NCI-H510A (cell line): ENCODE data around the gene PTPN22.
"Not testable (repeated sequence)": the region's sequence is repeated elsewhere in the genome, so short reads cannot be mapped to it uniquely, and the experiment has no call there.

Experiments
- DNase-seq: peaks from one replicate; lab custom pipeline; 2025; lab: John Stamatoyannopoulos, UW

Gene PTPN22

DNA sequence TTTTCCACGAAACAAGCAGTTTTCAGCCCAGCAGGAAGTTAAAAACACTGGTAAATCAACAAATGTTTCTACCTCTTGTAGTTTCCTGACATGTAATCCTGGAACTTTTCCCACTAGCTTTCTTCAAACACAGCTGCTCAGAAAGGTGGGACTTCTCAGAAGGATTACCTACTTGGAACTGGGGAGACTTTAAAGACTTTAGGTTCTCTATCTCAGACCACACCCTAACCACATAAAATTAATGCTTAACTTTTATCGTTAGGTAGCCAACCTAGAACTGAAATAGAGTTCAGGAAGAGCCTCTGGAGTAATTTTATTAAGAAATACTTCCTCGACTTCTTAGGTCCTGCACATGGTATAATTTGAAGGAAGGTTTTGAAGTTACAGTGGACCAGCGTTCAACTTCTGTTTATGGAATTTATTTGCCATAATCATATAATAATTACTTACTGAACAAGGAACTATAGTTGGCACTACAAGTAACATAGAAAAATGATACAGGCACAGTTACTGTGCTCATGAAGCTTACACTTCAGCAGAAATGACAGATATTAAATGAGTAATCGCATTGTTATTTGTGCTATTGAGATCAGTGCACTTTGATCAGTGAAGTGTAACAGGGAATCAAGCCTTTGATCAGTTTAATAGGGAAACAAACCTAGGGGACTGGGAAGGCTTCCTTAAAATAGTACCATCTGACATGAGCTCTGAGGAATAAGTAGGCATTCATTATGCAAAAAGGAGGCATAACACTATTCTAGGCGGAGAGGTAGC lies 16.1 kb upstream of the PTPN22 start, which contains the start of gene BCL2L15:
Gene BCL2L15 (minus strand): TSS at position 180 of the 774 bp plus-strand sequence. CDS start 206 bp downstream, outside the sequence.
- DNase-seq = no peak

DNA sequence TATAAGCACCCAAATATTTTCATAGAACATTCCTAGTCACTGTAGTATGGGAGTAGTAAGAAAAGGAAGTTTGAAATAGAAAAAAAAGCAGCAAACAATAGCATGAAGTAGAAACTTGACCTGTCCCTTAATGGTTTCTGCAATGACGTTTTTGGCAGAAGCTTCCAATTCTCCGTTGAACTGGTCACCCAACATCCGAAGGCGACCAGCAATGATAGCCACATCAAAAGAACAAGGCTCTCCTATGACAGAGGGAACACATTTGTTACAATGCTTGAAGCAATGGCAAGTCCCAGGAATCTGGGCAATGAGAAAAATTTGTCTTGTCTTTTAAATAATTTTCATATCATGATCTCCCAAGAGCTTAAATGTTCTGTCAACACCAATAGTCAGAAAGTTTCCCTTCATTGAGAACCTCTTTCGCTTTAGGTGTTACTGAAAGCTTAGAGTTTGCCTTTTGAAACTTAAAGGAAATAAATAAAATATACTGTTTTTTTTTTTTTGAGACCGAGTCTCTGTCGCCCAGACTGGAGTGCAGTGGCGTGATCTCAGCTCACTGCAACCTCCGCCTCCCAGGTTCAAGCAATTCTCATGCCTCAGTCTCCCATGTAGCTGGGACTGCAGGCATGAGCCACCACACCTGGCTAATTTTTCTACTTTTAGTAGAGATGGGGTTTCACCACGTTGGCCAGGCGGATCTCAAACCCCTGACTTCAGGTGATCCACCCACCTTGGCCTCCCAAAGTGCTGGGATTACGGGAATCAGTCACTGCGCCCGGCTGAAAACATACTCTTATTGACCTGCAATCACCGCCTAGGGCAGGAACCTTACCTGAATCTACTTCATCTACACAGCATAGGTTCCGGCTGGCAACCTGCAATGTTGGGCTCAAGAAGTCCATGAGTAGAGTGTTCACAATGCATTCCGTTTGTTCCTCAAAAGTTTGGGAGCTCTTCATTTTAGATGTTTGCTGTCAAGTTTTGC lies 15.2 kb upstream of the PTPN22 start:
- no peak for DNase-seq

DNA sequence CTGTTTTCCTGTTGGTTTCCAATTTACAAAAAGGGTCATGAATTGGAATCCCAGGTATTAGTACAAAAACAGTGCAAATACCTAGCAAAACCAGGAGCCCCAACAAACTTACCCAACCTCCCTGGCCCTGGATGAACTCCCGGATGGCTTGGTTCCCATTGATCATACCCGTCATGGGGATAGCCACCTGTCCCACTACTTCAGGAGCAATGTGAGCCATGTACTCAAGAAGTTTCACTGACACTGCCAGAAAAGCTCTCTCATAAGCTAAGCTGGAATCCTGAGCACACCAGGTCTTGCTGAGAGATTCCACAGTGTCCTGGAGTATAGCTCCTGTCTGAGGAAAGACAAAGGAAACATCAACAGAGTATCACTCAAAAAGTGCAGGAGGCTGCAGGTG lies 10.1 kb upstream of the PTPN22 start:
- no peak for DNase-seq

DNA sequence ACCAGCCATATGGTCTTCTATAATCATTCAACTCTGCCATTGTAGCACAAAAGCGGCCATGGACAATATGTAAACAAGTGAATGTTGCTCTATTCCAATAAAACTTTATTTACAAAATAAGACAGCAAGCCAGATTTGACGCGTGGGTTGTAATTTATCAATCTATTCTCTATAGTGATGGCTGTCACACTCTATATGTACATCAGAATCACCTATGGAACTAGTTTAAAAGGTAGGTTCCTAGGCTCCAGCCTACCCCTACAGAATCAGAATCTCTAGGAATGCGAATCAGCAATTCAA lies 8.2 kb upstream of the PTPN22 start:
- DNase-seq = no peak

- DNase-seq = no peak
Observed at GRCh38 chr1:113876176-113876575, 4.7 kb upstream of the PTPN22 start.

DNA sequence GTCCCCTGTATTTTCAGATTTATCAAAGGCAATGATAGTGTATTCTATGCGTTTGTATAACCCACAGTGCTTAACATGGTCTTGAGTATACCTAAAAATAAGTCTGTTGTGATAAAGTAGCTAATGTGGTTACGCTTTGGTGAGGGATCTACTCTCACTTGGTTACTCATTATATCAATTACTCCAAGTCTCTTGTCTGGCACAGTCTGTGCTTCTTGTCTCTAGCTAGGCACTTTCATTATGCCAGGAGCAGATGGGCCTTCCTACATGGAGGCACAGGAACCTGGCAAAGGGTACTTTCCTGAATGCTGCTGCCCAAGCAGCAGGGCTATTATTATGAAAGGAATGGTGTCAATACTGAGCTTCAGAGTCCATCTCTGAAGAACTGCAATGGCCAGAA lies 4.2 kb upstream of the PTPN22 start:
- no peak for DNase-seq

DNA sequence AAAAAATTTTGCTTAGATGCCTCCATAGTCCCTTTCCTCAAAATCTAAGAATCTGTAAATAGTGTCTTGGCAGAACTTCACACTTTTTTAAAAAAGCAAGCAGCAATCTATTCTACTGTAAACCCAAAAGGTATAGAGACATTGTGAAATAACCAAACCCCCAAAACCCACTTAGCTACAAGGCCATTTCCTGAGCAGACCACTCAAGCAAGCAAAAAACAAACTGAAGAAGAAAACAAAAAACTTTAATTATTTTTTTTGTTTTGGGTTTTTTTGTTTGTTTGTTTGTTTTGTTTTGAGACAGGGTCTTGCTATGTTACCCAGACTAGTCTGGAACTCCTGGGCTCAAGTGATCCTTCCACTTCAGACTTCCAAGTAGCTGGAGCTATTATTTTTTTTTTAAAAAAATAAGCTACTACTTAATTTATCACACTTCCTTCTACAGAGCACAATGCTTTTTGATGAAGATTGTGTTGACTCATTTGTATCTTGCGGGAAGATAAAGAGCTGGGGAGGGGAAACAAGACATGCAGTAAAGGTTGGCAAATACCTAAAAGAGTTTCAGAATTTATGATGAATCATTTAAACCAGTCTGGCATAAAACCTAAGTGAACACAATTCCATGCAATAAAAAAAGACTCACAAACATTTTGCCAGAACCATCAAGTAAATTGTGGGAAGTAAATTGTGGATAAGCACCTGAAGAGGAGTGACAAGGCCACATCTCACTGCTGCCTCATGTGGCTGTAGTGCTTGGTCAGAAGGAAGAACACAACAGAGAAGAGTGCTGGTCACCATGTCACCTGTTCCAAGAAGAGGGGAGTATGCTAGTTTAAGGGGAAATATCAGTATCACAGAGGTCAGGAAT lies 2.7 kb upstream of the PTPN22 start:
- no peak for DNase-seq

DNA sequence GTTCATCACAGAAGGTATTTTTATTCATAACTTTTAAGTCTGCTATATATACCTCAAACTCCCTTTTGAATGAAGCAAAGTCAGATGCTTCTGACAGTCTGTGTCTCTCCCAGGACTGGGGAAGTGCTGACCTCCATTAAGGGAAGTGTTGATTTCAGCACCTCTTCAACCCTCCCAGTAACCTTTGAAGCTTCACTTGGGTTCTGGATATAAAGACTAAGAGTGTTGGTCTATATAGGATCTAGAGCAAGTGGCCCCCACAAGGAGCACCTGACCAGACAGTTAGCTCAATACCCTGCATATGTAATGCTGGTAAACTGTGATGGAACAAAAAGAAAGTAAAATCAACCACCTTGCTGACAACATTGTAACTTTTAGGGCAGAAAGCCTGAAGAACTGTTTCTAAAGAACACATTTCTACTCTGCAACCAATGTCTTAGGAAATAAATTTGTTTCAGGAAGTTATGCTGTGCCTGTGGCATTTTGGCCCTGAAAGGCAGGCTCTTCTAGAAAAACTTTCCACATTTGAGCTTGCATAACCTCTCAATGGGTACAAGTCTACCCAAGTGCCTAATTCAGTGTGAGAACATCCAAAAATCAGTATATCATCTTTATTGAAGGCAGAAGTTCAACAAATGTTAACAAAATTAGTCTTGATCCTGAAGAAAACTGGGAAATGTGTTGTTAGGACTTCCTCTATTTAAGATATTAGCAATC lies 865 bp upstream of the PTPN22 start:
- DNase-seq = no peak

DNA sequence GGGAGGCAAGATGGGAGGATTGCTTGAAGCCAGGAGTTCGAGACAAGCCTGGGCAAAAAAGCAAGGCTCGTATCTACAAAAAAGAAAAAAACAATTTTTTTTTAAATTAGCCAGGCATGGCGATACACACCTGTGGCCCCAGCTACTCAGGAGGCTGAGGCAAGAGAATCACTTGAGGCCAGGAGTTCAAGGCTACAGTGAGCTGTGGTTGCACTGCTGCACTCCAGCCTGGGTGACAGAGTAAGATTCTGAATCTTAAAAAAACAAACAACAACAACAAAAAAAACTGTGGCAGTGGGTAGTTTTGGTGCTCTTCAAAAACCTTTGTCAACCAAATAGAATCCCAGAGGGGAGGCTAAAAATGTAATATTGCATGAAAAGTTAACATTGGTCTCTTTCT lies 734 bp downstream of the PTPN22 start:
- DNase-seq = no peak

GRCh38 chr1:113868387-113869083 lies 3.0 kb downstream of the PTPN22 start:
- no peak for DNase-seq

DNA sequence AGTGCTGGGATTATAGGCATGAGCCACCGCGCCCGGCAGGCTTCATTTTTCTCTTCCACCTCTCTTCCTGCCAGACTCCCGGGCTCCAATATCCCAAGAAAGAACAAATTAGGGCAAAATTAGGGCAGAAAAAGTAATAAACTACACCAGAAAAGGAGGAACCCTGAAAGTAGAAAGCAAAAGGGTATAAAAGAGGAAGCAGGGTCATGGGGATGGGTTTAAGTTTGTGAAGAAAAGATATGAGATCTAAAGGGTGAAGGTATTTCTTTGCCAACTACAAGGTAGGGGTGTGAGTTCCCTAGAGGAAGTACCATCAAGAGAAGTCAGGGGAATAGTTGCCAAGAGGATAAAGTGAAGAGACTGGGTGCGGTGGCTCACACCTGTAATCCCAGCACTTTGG lies 9.9 kb downstream of the PTPN22 start:
- no peak for DNase-seq

DNA sequence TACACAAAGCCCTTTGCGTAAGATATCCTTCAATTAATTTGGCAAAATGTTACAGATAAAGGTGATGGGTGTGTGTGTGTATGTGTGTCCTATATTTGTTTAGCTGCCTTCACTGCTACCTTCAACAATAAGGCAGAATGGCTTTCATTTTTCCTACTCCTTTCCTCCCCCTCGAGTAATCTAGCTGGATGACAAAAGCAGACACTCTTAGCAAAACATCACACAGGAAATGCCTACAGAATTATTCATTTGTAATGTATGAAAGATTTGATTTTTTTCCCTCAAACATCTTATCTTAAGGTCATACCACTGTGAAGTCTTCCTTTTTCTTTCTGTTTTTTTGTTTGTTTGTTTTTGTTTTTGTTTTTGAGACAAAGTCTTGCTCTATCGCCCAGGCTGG lies 10.6 kb downstream of the PTPN22 start:
- DNase-seq = no peak

DNA sequence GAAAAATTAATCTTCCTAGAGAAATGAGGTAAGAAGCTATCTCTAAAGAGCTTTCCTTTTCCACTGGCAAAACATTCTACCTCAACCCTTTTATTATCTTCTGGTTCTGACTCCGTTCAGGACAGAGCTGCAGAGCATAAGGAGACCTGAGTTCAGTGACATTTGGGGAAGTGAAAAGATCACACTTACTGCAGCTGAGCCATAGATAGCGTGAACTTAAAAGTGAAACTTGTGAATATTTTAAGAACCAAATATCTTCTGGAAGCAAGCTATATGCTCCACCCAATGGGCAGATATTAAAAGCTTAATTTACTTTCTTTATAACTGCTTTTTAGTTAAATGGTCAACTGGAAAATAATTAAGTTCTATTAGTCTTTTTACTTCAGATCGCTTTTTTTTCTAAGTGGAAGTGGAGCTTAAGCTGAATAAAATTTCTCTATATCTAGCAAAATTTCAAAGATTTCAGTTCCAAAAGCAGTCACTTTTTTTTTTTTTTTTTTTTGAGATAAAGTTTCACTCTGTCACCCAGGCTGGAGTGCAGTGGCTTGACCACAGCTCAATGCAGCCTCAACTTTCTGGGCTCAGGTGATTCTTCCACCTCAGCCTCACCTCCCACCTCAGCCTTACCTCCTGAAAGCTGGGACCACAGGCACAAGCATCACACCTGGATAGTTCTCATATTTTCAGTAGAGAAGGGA lies 11.9 kb downstream of the PTPN22 start:
- no peak for DNase-seq

DNA sequence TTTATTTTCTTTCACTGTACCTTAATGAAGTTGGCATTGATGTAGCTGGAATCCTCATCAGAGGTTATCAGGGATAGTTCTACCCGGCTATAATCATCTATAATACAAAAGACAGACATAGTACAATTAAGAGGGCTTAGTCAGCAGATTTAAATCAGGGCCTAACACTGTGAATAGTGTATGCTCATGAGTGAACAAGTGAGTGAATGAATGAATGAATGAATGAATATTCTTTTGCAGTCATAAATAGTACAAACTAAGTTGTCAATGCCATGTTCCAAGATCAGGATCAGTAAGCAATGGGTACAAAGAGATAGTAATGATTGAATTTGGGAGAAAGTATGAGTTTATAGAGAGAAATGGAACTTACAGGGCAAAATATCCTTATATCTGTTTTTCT lies 12.5 kb downstream of the PTPN22 start:
- no peak for DNase-seq

DNA sequence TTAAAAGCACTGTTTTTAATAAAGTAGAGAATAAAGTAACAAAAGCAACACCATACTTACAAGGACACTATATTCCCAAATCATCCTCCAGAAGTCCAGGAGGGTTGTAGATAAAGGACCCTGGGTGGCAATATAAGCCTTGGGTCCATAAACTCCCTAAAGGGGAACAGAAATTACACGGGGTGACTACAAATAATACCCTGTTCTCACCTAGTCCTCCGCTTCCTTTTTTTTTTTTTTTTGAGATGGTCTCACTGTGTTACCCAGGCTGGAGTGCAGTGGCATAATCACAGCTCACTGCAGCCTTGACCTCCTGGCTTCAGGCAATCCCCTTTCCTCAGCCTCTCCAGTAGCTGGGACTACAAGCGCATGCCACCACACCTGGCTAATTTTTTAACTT lies 13.1 kb downstream of the PTPN22 start:
- no peak for DNase-seq

DNA sequence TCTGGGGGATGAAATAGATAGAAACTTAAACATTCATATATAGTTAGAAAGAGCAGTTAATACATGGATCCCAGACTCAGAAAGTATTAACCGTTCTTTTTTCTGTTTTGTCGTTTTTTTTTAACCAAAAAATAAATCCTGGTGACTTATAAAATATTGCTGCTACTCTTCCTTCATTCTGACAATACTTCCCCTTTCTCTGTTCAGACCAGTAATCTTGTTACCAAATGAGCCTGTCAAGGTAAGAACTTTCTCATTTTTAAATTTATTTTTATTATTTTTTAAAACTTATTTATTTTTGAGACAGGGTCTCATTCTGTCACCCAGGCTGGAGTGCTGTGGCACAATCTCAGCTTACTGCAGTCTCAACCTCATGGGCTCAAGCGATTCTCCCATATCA lies 13.7 kb downstream of the PTPN22 start:
- no peak for DNase-seq

GRCh38 chr1:113856401-113856790 lies 15.1 kb downstream of the PTPN22 start:
- no peak for DNase-seq

GRCh38 chr1:113855630-113856400 lies 15.7 kb downstream of the PTPN22 start:
- DNase-seq = no peak

GRCh38 chr1:113854234-113854633 lies 17.3 kb downstream of the PTPN22 start:
- DNase-seq = no peak

GRCh38 chr1:113852694-113853093 lies 18.8 kb downstream of the PTPN22 start:
- DNase-seq = not testable (repeated sequence)
